HEK293 (cell line): Measurements from ENCODE around the gene IGSF23.

Experiments used
- CTCF ChIA-PET: fragments of 350-600 bp; formaldehyde crosslinking; extraction: SDS; loops from one replicate; lab custom pipeline; 2021; ENCODE audit warnings: antibody characterized with exemption; lab: Yijun Ruan, JAX
- POLR2A ChIA-PET: fragments of 300-600 bp; formaldehyde crosslinking; extraction: SDS; loops from one replicate; lab custom pipeline; 2020; ENCODE audit warnings: antibody characterized with exemption, inconsistent platforms; lab: Yijun Ruan, JAX
- H3K27ac ChIP-seq: fragments of 200-500 bp; sonication (Bioruptor generic); 2 replicates; pipeline ENCODE4 v1.5.1; 2014; ENCODE audit warnings: low read depth, low read length, control low read depth, inconsistent platforms; ENCODE audit errors: extremely low read depth
- H3K36me3 ChIP-seq, 2 experiments: fragments of 200-500 bp in 1 of 2; sonication (Bioruptor generic) in 1 of 2; 1 replicate in 1 of 2; 2 replicates in 1 of 2; pipeline ENCODE4 v1.5.1; 2014 to 2017; ENCODE audit warnings: inconsistent platforms in 2 of 2, low read length in 2 of 2; ENCODE audit not compliant: control insufficient read depth in 2 of 2, insufficient read depth in 1 of 2
- H3K4me1 ChIP-seq: fragments of 200-500 bp; sonication (Bioruptor generic); 2 replicates; pipeline ENCODE4 v1.5.1; 2014; ENCODE audit warnings: mild to moderate bottlenecking, low read length, inconsistent platforms; ENCODE audit not compliant: control insufficient read depth, insufficient read depth
- H3K4me3 ChIP-seq: 2 replicates; pipeline ENCODE4 v1.5.1; 2011; ENCODE audit warnings: low read depth, mild to moderate bottlenecking, control low read depth, low read length, moderate library complexity
- H3K9me3 ChIP-seq: fragments of 200-500 bp; sonication (Bioruptor generic); 2 replicates; pipeline ENCODE4 v1.5.1; 2014; ENCODE audit warnings: low read depth, low read length, inconsistent platforms; ENCODE audit not compliant: control insufficient read depth, insufficient read depth
- KLF8 ChIP-seq: fragments of 450-650 bp; formaldehyde crosslinking; IDR thresholded peaks from 2 replicates; pipeline ENCODE4 v1.5.1; 2016; ENCODE audit warnings: missing biosample characterization, missing genetic modification characterization
- REPIN1 ChIP-seq: fragments of 450-650 bp; formaldehyde crosslinking; IDR thresholded peaks from 2 replicates; pipeline ENCODE4 v1.5.1; 2017; ENCODE audit warnings: missing biosample characterization, missing genetic modification characterization, low read depth
- SCRT2 ChIP-seq: fragments of 450-650 bp; formaldehyde crosslinking; IDR thresholded peaks from 2 replicates; pipeline ENCODE4 v1.5.1; 2016; ENCODE audit warnings: missing biosample characterization, missing genetic modification characterization
- ZNF239 ChIP-seq: fragments of 450-650 bp; formaldehyde crosslinking; IDR thresholded peaks from 2 replicates; pipeline ENCODE4 v1.5.1; 2016; ENCODE audit warnings: missing biosample characterization, missing genetic modification characterization
- ZNF302 ChIP-seq: fragments of 450-650 bp; formaldehyde crosslinking; IDR thresholded peaks from 2 replicates; pipeline ENCODE4 v1.5.1; 2016; ENCODE audit warnings: missing biosample characterization, missing genetic modification characterization, low read depth
- ZNF335 ChIP-seq: fragments of 450-650 bp; formaldehyde crosslinking; conservative IDR thresholded peaks from 2 replicates; pipeline ENCODE4 v1.5.1; 2016; ENCODE audit warnings: missing biosample characterization, missing genetic modification characterization
- ZNF555 ChIP-seq: fragments of 450-650 bp; formaldehyde crosslinking; conservative IDR thresholded peaks from 2 replicates; pipeline ENCODE4 v1.5.1; 2017; ENCODE audit warnings: missing biosample characterization, mild to moderate bottlenecking, missing genetic modification characterization, inconsistent platforms
- ZNF560 ChIP-seq: fragments of 450-650 bp; formaldehyde crosslinking; IDR thresholded peaks from 2 replicates; pipeline ENCODE4 v1.5.1; 2017; ENCODE audit warnings: missing biosample characterization, missing genetic modification characterization, borderline replicate concordance
- ZNF654 ChIP-seq: fragments of 450-650 bp; formaldehyde crosslinking; IDR thresholded peaks from 2 replicates; pipeline ENCODE4 v1.5.1; 2016; ENCODE audit warnings: low read depth, missing biosample characterization, missing genetic modification characterization
- ZNF843 ChIP-seq: fragments of 450-650 bp; formaldehyde crosslinking; IDR thresholded peaks from 2 replicates; pipeline ENCODE4 v1.5.1; 2016; ENCODE audit warnings: missing biosample characterization, missing genetic modification characterization
- TF ChIP-seq, protein P1 (sequence below): fragments of 450-650 bp; formaldehyde crosslinking; IDR thresholded peaks from 2 replicates; pipeline ENCODE4 v1.5.1; 2016; ENCODE audit warnings: missing biosample characterization, missing genetic modification characterization
- TF ChIP-seq, protein P2 (sequence below): fragments of 450-650 bp; formaldehyde crosslinking; optimal IDR thresholded peaks from 2 replicates; pipeline ENCODE3; 2016; ENCODE audit warnings: missing biosample characterization, mild to moderate bottlenecking, missing genetic modification characterization
- TF ChIP-seq, protein P3 (sequence below): fragments of 450-650 bp; formaldehyde crosslinking; IDR thresholded peaks from 2 replicates; pipeline ENCODE4 v1.5.1; 2016; ENCODE audit warnings: missing biosample characterization, missing genetic modification characterization
- TF ChIP-seq, protein P4 (sequence below): fragments of 450-650 bp; formaldehyde crosslinking; IDR thresholded peaks from 2 replicates; pipeline ENCODE4 v1.5.1; 2016; ENCODE audit warnings: missing biosample characterization, missing genetic modification characterization, low read depth

IGSF23 gene

GRCh38 chr19:44649578-44650145, 36.3 kb downstream of the IGSF23 start:
- Histone ChIP-seq H3K27ac (no peak overlapping the region), H3K9me3 (no peaks in the 10 kb centered on the region), H3K4me3 (no peak overlapping the region), H3K36me3 (peaks cover 59 to 72% of the 10 kb centered on the region in 2 experiments), H3K4me1 (no peaks in the 10 kb centered on the region)
- POLR2A ChIA-PET: no interaction called here
- TF ChIP-seq, protein P1, sequence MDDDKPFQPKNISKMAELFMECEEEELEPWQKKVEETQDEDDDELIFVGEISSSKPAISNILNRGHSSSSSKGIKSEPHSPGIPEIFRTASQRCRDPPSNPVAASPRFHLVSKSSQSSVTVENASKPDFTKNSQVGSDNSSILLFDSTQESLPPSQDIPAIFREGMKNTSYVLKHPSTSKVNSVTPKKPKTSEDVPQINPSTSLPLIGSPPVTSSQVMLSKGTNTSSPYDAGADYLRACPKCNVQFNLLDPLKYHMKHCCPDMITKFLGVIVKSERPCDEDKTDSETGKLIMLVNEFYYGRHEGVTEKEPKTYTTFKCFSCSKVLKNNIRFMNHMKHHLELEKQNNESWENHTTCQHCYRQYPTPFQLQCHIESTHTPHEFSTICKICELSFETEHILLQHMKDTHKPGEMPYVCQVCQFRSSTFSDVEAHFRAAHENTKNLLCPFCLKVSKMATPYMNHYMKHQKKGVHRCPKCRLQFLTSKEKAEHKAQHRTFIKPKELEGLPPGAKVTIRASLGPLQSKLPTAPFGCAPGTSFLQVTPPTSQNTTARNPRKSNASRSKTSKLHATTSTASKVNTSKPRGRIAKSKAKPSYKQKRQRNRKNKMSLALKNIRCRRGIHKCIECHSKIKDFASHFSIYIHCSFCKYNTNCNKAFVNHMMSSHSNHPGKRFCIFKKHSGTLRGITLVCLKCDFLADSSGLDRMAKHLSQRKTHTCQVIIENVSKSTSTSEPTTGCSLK (tag by site-specific recombination): no peak
- TF ChIP-seq ZNF335 (tag by site-specific recombination) (no peak), SCRT2 (tag by site-specific recombination) (peak; percentile 55), KLF8 (tag by site-specific recombination) (no peak), ZNF843 (tag by site-specific recombination) (no peak)
- CTCF ChIA-PET: interaction anchor here (1.1 to 3.0 kb wide), 3 partner anchors 7 to 121 kb away, joined by 3 to 10 read pairs (median 4); no protein-coding TSS in a partner anchor

- POLR2A ChIA-PET: no interaction called here
- peak; percentile 99 for TF ChIP-seq ZNF239
- TF ChIP-seq, protein P2, sequence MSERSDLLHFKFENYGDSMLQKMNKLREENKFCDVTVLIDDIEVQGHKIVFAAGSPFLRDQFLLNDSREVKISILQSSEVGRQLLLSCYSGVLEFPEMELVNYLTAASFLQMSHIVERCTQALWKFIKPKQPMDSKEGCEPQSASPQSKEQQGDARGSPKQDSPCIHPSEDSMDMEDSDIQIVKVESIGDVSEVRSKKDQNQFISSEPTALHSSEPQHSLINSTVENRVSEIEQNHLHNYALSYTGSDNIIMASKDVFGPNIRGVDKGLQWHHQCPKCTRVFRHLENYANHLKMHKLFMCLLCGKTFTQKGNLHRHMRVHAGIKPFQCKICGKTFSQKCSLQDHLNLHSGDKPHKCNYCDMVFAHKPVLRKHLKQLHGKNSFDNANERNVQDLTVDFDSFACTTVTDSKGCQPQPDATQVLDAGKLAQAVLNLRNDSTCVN (tag by site-specific recombination): no peak
- Histone ChIP-seq H3K4me1 (no peaks in the 10 kb centered on the region), H3K27ac (no peak overlapping the region), H3K9me3 (no peaks in the 10 kb centered on the region), H3K4me3 (no peak overlapping the region), H3K36me3 (peaks cover 68 to 88% of the 10 kb centered on the region in 2 experiments)
- CTCF ChIA-PET: interaction anchor here (0.5 to 1.4 kb wide), 5 partner anchors 20 to 191 kb away, joined by 3 to 5 read pairs (median 3); no protein-coding TSS in a partner anchor
Measured at GRCh38 chr19:44653343-44653742, 40.0 kb downstream of the IGSF23 start.

GRCh38 chr19:44653977-44654774, 40.8 kb downstream of the IGSF23 start:
- Histone ChIP-seq H3K4me3 (no peak overlapping the region), H3K36me3 (peaks cover 61 to 88% of the 10 kb centered on the region in 2 experiments), H3K27ac (no peak overlapping the region), H3K4me1 (no peaks in the 10 kb centered on the region), H3K9me3 (no peaks in the 10 kb centered on the region)
- ChIA-PET CTCF (interaction anchor here (0.6 to 1.4 kb wide), 11 partner anchors 21 to 589 kb away, joined by 3 to 7 read pairs (median 3); no protein-coding TSS in a partner anchor), POLR2A (interaction anchor here (0.8 kb wide), 1 partner anchor 10 kb away, joined by 4 read pairs; the partner anchor contains the start of gene PVR)
- TF ChIP-seq, protein P3, sequence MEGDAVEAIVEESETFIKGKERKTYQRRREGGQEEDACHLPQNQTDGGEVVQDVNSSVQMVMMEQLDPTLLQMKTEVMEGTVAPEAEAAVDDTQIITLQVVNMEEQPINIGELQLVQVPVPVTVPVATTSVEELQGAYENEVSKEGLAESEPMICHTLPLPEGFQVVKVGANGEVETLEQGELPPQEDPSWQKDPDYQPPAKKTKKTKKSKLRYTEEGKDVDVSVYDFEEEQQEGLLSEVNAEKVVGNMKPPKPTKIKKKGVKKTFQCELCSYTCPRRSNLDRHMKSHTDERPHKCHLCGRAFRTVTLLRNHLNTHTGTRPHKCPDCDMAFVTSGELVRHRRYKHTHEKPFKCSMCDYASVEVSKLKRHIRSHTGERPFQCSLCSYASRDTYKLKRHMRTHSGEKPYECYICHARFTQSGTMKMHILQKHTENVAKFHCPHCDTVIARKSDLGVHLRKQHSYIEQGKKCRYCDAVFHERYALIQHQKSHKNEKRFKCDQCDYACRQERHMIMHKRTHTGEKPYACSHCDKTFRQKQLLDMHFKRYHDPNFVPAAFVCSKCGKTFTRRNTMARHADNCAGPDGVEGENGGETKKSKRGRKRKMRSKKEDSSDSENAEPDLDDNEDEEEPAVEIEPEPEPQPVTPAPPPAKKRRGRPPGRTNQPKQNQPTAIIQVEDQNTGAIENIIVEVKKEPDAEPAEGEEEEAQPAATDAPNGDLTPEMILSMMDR: 0 out of 2 replicates have a peak, but pooled peaks have one; percentile 24
- TF ChIP-seq ZNF654 (tag by site-specific recombination) (peak; percentile 28), ZNF560 (tag by site-specific recombination) (no peak), ZNF555 (no peak), ZNF302 (no peak), REPIN1 (tag by site-specific recombination) (no peak)
- TF ChIP-seq, protein P4, sequence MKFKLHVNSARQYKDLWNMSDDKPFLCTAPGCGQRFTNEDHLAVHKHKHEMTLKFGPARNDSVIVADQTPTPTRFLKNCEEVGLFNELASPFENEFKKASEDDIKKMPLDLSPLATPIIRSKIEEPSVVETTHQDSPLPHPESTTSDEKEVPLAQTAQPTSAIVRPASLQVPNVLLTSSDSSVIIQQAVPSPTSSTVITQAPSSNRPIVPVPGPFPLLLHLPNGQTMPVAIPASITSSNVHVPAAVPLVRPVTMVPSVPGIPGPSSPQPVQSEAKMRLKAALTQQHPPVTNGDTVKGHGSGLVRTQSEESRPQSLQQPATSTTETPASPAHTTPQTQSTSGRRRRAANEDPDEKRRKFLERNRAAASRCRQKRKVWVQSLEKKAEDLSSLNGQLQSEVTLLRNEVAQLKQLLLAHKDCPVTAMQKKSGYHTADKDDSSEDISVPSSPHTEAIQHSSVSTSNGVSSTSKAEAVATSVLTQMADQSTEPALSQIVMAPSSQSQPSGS (tag by site-specific recombination): no peak
